ENCODE results near the gene GPR139.

- no peak for TF ChIP-seq REST (IDR thresholded peaks at IDR 0.05; ENCODE audit: insufficient read depth in 1 of 2, low read depth in 2 of 2, low read length in 2 of 2)
- no peak for TF ChIP-seq POLR2AphosphoS5 (IDR thresholded peaks at IDR 0.05; ENCODE audit: low read depth, low read length)
- no peak for TF ChIP-seq TAF1 (IDR thresholded peaks at IDR 0.05; ENCODE audit: borderline replicate concordance, insufficient read depth, low read length)
- TF ChIP-seq SIN3A (IDR thresholded peaks at IDR 0.05; ENCODE audit: borderline replicate concordance, insufficient read depth, low read length) = no peak
- TF ChIP-seq FOXP2 (optimal IDR thresholded peaks at IDR 0.05; ENCODE audit: borderline replicate concordance, extremely low read depth, extremely low read length, insufficient read depth) = no peak
Observed at GRCh38 chr16:20114356-20114755, 40.7 kb upstream of the GPR139 start.
